WTC11 (cell line): Measurements from ENCODE around the gene STK32A.

ENCODE experiments used
- CTCF ChIP-seq: fragments of 200-600 bp; IDR thresholded peaks from 2 replicates; pipeline ENCODE4 v1.8.0; 2022; ENCODE audit warnings: antibody characterized with exemption
- ZNF416 ChIP-seq: fragments of 250-450 bp; sonication (Bioruptor Pico); IDR thresholded peaks from 2 replicates; pipeline ENCODE4 v1.9.0; 2021; ENCODE audit warnings: mild to moderate bottlenecking, inconsistent platforms
- TF ChIP-seq, protein P1 (sequence below): sonication (generic); formaldehyde crosslinking; IDR thresholded peaks from 2 replicates; pipeline ENCODE4 v1.8.0; 2022; ENCODE audit warnings: mild to moderate bottlenecking, missing genetic modification reagents
- TF ChIP-seq, protein P2 (sequence below): sonication (generic); formaldehyde crosslinking; IDR thresholded peaks from 2 replicates; pipeline ENCODE4 v1.8.0; 2022; ENCODE audit warnings: mild to moderate bottlenecking, missing genetic modification reagents

DNA sequence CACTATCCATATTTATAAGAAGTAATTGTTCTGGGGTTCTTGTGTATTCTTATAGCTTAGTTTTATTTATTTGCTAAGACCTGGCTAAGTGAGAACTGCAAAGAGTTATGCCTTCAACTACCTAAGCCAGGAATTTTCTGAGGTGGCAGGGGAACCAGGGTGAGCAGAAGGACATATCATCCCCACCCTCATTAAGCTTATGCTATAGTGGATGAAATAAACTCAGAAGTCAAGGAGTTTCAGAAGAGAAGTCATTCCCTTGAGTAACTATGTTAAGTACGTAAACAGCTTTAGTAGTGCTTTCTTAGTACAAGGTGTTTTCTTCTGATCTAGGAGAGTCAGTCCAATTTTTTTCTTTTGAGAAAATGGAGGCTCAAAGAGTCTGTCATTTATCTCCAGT is 41.7 kb downstream of the STK32A start:
- TF ChIP-seq, protein P1, sequence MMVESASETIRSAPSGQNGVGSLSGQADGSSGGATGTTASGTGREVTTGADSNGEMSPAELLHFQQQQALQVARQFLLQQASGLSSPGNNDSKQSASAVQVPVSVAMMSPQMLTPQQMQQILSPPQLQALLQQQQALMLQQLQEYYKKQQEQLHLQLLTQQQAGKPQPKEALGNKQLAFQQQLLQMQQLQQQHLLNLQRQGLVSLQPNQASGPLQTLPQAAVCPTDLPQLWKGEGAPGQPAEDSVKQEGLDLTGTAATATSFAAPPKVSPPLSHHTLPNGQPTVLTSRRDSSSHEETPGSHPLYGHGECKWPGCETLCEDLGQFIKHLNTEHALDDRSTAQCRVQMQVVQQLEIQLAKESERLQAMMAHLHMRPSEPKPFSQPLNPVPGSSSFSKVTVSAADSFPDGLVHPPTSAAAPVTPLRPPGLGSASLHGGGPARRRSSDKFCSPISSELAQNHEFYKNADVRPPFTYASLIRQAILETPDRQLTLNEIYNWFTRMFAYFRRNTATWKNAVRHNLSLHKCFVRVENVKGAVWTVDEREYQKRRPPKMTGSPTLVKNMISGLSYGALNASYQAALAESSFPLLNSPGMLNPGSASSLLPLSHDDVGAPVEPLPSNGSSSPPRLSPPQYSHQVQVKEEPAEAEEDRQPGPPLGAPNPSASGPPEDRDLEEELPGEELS (CRISPR knock-in tag): no peak
- TF ChIP-seq ZNF416 (CRISPR knock-in tag) (no peak), CTCF (no peak)
- TF ChIP-seq, protein P2, sequence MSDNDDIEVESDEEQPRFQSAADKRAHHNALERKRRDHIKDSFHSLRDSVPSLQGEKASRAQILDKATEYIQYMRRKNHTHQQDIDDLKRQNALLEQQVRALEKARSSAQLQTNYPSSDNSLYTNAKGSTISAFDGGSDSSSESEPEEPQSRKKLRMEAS (CRISPR knock-in tag): no peak
